GM21737 (cell line): Measurements from ENCODE around the gene RBFOX1.

Experiments
- ATAC-seq: cut with Tn5 transposase; IDR thresholded peaks from one replicate; pipeline ENCODE4 v1.9.1; 2021; ENCODE audit warnings: mild to moderate bottlenecking, moderate library complexity; ENCODE audit not compliant: unreplicated experiment

RBFOX1 gene

DNA sequence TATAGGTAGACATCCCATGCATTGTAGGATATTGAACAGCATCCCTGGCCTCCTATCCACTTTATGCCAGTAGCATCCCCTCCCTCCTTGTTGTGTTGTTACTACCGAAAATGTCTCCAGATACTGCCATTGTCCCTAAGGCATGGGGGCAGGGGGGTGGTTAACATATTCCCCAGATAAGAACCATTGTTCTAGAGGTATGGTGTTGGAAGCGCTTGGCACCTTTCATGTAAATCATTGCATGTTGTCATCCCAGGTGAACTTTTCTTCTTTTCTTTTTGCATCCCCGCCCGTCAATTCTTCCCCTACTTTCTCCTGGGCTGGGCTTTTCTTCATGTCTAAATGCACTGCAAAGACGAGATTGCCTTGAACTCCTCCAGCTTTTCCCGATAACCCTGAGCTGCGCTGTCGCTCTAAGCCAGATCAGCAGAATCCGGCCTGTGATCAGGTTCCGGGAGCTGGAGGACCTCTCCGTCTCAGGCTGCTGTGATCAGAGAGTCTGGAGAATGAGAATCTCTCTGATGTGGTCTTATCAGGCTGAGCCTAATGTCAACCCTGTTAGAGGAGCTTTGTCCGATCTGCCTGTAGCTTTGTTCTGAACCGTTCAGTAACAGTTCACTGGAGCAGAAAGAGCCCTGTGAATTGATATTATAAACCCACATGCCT lies 76.2 kb downstream of the RBFOX1 start:
- no peak for ATAC-seq

DNA sequence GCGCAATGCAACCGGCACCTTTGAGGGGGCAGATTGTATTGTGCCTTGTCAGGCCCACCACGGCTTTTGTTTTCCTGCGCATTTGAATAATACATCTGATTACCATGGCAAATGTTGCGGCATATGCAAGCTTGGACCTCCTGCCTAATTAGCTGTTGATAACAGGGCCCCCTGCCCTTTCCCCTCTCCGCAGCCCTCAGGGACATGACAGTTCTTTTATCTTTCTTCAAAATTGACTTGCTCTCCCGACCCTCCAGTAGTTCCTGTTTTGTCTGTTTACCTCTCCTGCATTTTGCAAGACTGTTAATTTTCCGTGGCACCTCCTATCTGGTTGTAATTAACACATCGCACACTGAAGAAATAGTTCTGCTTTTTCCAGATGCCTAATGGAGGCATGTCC lies 86.8 kb downstream of the RBFOX1 start:
- no peak for ATAC-seq

GRCh38 chr16:7420079-7420478 lies 87.4 kb downstream of the RBFOX1 start:
- no peak for ATAC-seq

DNA sequence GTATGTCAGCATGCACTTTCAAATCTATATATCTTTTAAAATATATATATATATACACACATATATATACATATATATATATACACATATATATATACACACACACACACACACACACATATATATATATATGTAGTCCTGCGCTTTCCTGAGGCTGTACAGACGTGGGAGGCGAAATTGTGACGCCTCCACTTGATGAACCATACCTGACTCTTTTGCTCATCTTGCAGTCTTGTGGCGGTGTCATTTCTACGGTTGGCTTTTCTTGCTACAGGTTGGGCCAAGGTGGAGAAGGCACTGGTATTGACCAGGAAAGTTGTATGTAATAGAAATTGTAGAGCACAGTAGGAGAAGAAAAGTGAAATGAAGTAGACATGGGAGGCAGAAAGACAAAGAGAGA lies 88.2 kb downstream of the RBFOX1 start:
- no peak for ATAC-seq

DNA sequence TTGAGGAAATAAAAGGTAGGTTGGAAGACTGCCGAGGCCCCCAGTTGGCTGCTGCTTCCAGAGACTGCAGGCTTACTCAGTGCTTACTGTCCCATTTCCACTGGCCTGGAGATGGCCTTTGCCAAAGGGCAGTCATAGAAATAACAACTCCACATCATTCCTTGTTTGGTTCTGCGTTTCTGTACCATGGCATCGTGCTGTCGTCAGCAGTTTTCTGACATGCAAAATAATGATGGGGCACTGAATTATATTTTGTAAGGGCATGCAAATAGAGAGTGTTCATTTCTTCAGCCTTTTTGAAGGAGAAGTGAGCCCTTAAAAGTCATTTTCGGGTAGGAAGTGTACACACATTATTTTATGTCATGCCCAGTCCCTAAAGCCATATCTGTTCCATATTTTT lies 88.9 kb downstream of the RBFOX1 start:
- no peak for ATAC-seq

- ATAC-seq: no peak
These were observed 89.6 kb downstream of the RBFOX1 start for GRCh38 chr16:7422036-7422888.

DNA sequence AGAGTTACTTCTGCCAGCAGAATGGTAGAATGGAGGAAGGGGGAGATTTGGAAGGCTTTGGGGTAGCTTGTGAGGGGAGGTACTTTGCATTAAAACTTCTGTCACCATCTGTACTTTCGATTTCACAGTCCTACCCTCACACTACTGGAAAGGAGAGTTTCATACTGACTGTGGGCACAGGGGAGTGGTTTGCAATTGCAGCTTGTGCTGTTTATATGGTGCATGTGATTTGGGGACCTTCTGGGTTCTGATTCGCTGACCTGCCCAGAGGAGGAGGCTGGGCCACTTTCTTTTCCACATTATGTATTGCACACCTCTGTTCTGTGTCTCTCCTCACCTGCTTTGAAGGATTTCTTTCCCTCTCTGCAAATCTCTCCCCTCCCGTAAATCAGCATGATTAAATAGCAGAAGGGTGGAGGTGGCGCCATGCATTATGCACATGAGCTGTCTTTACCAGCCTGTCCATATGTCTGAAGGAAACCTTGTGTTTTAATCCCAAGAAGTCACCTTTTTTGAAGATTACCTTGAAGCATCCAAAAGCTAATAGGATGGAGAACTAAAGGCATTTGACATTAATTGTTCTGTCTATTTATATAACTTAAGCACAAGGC lies 90.9 kb downstream of the RBFOX1 start:
- ATAC-seq: no peak

DNA sequence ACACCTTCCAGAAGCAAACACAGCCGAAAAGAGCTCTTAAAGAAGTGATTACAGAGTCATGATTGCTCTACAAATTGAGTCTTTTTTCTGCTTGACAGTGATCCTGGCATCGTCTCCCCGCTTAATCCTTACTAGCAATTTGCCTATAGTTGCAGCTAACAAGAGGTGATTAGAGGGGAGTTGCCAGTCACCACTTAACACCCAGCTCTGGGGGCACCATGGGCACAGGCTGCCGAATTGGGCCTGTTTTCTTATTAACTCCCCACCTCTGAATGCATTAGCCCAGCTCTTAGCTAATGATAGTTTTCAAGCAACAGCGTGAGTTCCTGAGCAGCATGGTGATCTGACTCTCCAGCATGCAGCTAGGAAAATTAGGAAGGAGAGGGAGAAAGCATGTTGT lies 93.5 kb downstream of the RBFOX1 start:
- no peak for ATAC-seq

DNA sequence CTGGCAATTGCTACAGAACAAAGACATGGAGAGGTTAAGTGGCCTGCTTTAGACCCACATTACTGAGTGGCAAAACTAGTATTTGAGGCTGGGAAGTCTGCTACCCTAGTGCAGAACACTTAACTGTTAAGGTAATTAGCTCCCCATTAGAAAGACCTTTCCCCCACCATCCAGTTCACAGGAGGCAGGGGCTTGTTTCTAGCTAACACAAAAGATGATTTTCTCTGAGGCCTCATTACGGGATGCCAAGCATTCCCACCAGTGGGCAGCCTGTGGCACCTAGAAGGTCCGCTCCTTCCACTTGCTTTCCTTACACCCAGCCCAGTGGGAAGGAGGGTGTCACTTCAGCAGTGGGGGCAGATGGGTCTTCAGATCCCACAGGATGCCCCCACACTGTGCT lies 99.1 kb downstream of the RBFOX1 start:
- ATAC-seq: no peak

DNA sequence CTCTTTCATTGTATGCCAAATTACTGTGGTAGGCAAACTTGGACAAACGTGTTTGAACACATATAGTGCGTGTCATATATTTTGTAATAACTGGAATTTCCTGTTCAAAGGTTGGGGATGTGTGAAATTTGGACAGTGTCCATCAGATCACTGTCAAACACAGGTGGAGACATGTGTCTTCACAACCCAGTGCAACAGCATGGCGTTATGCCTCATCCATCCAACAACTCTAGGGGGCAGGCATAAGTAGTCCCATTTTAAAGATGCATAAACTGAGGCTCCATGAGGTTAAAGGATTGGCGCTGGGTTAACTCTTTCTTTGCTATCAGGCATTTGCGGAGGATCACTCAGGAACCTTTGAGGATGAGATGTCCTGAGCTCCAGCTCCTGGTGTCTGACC lies 103.7 kb downstream of the RBFOX1 start:
- ATAC-seq: no peak

GRCh38 chr16:7437135-7437804 lies 104.6 kb downstream of the RBFOX1 start:
- no peak for ATAC-seq

- no peak for ATAC-seq
These were observed 105.2 kb downstream of the RBFOX1 start for GRCh38 chr16:7437843-7438242.

DNA sequence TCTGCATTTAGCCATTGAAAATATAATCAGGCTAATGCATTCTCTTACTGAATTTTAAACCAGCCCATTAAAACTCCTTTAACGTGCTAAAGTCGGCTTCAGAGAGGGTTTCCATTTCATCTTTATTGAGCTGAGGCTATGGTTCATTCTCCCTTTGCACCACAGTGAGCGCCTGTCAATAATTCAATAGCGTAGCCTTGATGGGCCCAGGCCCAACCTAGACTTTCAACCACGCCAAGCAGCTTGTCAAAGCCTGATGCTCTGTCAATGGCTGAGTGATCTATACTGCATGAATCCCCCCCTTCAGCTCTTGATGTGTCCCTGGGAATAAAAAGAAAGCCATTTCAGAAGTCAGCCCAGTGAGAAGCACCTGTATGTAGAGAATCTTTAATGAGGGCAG lies 106.0 kb downstream of the RBFOX1 start:
- no peak for ATAC-seq

DNA sequence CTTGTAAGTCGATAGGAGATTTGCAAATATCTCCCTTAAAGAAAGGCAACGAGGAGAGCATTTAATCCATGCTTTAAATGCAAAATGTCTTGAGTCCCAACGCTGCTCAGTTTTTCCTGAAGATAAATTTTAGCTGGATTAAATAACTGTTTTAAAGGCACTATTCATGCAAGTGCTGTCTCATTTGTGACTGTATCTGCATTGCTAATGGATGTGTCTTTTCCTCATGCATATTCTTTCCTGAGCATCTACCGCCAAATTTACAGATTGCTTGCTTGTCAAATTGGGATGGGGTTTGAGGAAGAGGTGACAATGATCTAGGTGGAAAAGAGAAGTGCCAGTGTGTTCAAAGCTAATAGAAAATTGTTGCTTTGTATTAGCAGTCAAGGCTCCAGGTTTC lies 106.9 kb downstream of the RBFOX1 start:
- no peak for ATAC-seq

GRCh38 chr16:7440886-7441400 lies 108.3 kb downstream of the RBFOX1 start:
- no peak for ATAC-seq

DNA sequence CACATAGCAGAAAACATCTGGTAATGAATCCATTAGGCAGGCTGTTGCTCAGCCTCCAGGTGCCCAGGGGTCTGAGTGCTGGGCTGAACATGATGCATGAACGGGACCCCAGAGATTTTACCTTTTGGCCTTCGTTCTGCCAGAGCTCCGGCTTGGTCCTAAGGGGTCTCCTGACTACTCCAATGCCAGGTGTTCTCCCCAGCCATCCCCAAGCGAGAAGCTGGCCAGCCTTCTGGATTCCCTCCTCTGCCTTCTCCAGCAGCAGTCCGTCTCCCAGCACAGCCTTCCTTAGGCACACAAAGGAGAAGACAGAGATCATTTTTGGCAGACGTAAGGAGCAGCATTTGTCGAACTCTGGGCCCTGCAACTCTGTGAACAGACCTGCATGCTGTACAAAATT lies 109.4 kb downstream of the RBFOX1 start:
- ATAC-seq: no peak

DNA sequence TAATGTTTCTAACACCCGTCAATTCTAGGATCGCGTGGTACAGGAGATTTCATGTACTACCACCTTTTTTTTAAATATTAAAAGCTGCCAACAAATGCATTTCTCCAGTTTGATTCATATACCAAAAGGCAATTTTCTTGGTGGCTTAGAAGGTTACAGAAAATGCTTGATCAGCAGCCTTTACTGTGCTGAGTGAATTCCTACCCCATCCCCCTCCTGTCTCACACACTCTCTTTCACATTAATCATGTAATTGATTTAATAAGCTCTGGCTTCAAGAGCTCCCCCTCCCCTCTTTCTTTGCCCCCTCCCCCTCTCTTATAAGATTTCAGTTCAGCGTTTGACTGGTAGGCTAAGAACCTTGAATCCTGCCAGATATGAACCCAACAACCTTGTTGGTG lies 110.5 kb downstream of the RBFOX1 start:
- ATAC-seq: no peak

GRCh38 chr16:7443648-7444365 lies 111.2 kb downstream of the RBFOX1 start:
- no peak for ATAC-seq

DNA sequence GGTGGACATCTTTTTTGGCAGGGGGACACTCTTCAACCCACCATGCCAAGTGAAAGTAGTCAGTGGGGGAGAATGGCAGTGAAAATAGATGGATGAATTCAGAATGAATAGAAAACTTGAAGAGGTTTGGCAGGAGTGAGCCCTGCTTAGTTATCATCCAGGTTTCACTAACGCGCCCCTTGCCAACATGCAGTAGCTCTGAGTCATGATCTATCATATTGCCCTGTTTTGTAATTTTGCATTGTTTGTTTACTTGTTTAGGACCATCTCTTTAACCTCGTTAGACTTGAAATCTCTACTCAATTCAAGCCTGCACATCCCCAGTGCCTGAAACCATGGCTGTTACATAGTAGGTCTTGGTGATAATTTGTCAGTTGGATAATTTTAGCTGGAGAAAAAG lies 116.7 kb downstream of the RBFOX1 start:
- ATAC-seq: no peak

GRCh38 chr16:7449808-7450207 lies 117.2 kb downstream of the RBFOX1 start:
- no peak for ATAC-seq

- no peak for ATAC-seq
These were observed 117.8 kb downstream of the RBFOX1 start for GRCh38 chr16:7450440-7450839.
